HCT116 (cell line): ENCODE measurements around the gene HPS1. TPM values are rescaled to one million over a fixed set of nuclear protein-coding genes. Genes with fewer than 3 reads are reported as not detected.

ENCODE experiments used
- ATAC-seq: fragments of 200-7000 bp; cut with Tn5 transposase; 2 replicates; pipeline ENCODE4 v1.9.1; 2020; ENCODE audit warnings: mild to moderate bottlenecking, moderate library complexity
- BruUV-seq: library from RNA; stranded (reverse); fragments of 400-500 nt; replicated peaks from 2 replicates; lab custom pipeline; 2021; lab: Mats Ljungman, UMichigan
- CTCF ChIA-PET: fragments of 300-600 bp; sonication (Branson Sonifier 250); formaldehyde crosslinking; loops from one replicate; lab custom pipeline; 2021; ENCODE audit warnings: antibody characterized with exemption; lab: Charles Lee
- POLR2A ChIA-PET: fragments of 300-600, 350-600 bp; sonication (Branson Sonifier 250); formaldehyde crosslinking; loops from one replicate; lab custom pipeline; 2021; ENCODE audit warnings: antibody characterized with exemption; lab: Charles Lee
- RAD21 ChIA-PET, 2 experiments: fragments of 300-600 bp; sonication (Branson Sonifier 250); formaldehyde crosslinking; loops; one replicate each; lab custom pipeline; 2023; ENCODE audit warnings: low total read pairs in 2 of 2; ENCODE audit not compliant: uncharacterized antibody in 2 of 2, unreplicated experiment in 2 of 2, low non-redundant PET in 1 of 2; lab: Charles Lee
- DNase-seq: peaks from one replicate; pipeline ENCODE4 v3.0.0-alpha.2; 2010; ENCODE audit warnings: low read depth, low spot score
- H2AFZ ChIP-seq: fragments of 200-600 bp; shearing (Covaris generic), sonication (generic); 2 replicates; pipeline ENCODE4 v1.6.1; 2017; ENCODE audit warnings: low read depth, mixed run types, mixed read lengths, antibody characterized with exemption, low read length; ENCODE audit not compliant: poor library complexity, severe bottlenecking
- H3K27ac ChIP-seq: 2 replicates; pipeline ENCODE4 v1.5.1; 2012; ENCODE audit warnings: low read depth, low read length
- H3K27me3 ChIP-seq: fragments of 200-600 bp; sonication (generic); 2 replicates; pipeline ENCODE4 v1.6.1; 2016; ENCODE audit warnings: mixed run types, low read length, mixed read lengths; ENCODE audit not compliant: insufficient read depth
- H3K36me3 ChIP-seq, 2 experiments: fragments of 200-500 bp in 1 of 2; fragments of 200-600 bp in 1 of 2; sonication (Bioruptor generic) in 1 of 2; sonication (generic) in 1 of 2; 2 replicates each; pipeline versions ENCODE4 v1.5.1 to v1.6.1; 2014 to 2016; ENCODE audit warnings: low read length in 2 of 2, inconsistent platforms in 1 of 2, mixed read lengths in 1 of 2, mixed run types in 1 of 2; ENCODE audit not compliant: insufficient read depth in 2 of 2, control insufficient read depth in 1 of 2
- H3K4me1 ChIP-seq, 2 experiments: fragments of 200-600 bp in 1 of 2; sonication (generic) in 1 of 2; 2 replicates each; pipeline versions ENCODE4 v1.5.1 to v1.6.1; 2012 to 2017; ENCODE audit warnings: low read length in 2 of 2, inconsistent platforms in 1 of 2, mild to moderate bottlenecking in 1 of 2, mixed read lengths in 1 of 2, mixed run types in 1 of 2, moderate library complexity in 1 of 2; ENCODE audit not compliant: insufficient read depth in 2 of 2, control insufficient read depth in 1 of 2
- H3K4me2 ChIP-seq: fragments of 200-600 bp; sonication (generic); 2 replicates; pipeline ENCODE4 v1.6.1; 2017; ENCODE audit warnings: mixed run types, low read length, mixed read lengths
- H3K4me3 ChIP-seq, 2 experiments: fragments of 200-600 bp in 1 of 2; sonication (generic) in 1 of 2; replicated peaks in 1 of 2; 2 replicates each; pipeline ENCODE4 v1.5.1; 2011 to 2016; ENCODE audit warnings: low read length in 2 of 2, control low read depth in 1 of 2, low read depth in 1 of 2, mild to moderate bottlenecking in 1 of 2, mixed read lengths in 1 of 2, mixed run types in 1 of 2
- H3K79me2 ChIP-seq: fragments of 200-600 bp; sonication (generic); 2 replicates; pipeline ENCODE4 v1.6.1; 2017; ENCODE audit warnings: mild to moderate bottlenecking, mixed run types, low read length, moderate library complexity, mixed read lengths; ENCODE audit not compliant: insufficient read depth
- H3K9ac ChIP-seq: fragments of 200-600 bp; sonication (generic); 2 replicates; pipeline ENCODE4 v1.6.1; 2016; ENCODE audit warnings: low read length, mixed read lengths
- H3K9me2 ChIP-seq: fragments of 200-600 bp; sonication (generic), shearing (Covaris generic); 2 replicates; pipeline ENCODE4 v1.6.1; 2017; ENCODE audit warnings: mixed run types, mild to moderate bottlenecking, moderate library complexity; ENCODE audit not compliant: insufficient read depth
- H3K9me3 ChIP-seq, 2 experiments: fragments of 200-500 bp in 1 of 2; fragments of 200-600 bp in 1 of 2; sonication (Bioruptor generic) in 1 of 2; sonication (generic) in 1 of 2; 2 replicates each; pipeline ENCODE4 v1.6.1; 2014 to 2017; ENCODE audit warnings: low read length in 2 of 2, mixed read lengths in 2 of 2, inconsistent platforms in 1 of 2, low read depth in 1 of 2, mild to moderate bottlenecking in 1 of 2, mixed run types in 1 of 2, moderate library complexity in 1 of 2; ENCODE audit not compliant: control insufficient read depth in 1 of 2, insufficient read depth in 1 of 2
- H4K20me1 ChIP-seq: fragments of 200-600 bp; sonication (generic), shearing (Covaris generic); 2 replicates; pipeline ENCODE4 v1.6.1; 2017; ENCODE audit warnings: mixed run types, mild to moderate bottlenecking, moderate library complexity; ENCODE audit not compliant: insufficient read depth
- ELF1 ChIP-seq: IDR thresholded peaks from 2 replicates; pipeline ENCODE4 v1.6.1; 2012; ENCODE audit warnings: low read depth, borderline replicate concordance
- EZH2phosphoT487 ChIP-seq: fragments of 200-600 bp; IDR thresholded peaks from 2 replicates; pipeline ENCODE4 v1.6.1; 2018; ENCODE audit warnings: antibody characterized with exemption, borderline replicate concordance
- FOSL1 ChIP-seq: IDR thresholded peaks from 2 replicates; pipeline ENCODE4 v1.6.1; 2012; ENCODE audit warnings: low read depth
- JUND ChIP-seq: IDR thresholded peaks from 2 replicates; pipeline ENCODE4 v1.6.1; 2012
- MAX ChIP-seq: IDR thresholded peaks from 2 replicates; pipeline ENCODE4 v1.6.1; 2012
- POLR2AphosphoS5 ChIP-seq: IDR thresholded peaks from 2 replicates; pipeline ENCODE4 v1.6.1; 2011; ENCODE audit warnings: mild to moderate bottlenecking, low read depth, low read length, moderate library complexity
- RAD21 ChIP-seq: IDR thresholded peaks from 2 replicates; pipeline ENCODE4 v1.6.1; 2012; ENCODE audit warnings: low read depth, mild to moderate bottlenecking
- SP1 ChIP-seq: IDR thresholded peaks from 2 replicates; pipeline ENCODE4 v1.6.1; 2012; ENCODE audit warnings: low read depth
- TCF7L2 ChIP-seq: IDR thresholded peaks from 2 replicates; pipeline ENCODE4 v1.7.0; 2011; ENCODE audit warnings: borderline replicate concordance, inconsistent platforms; ENCODE audit not compliant: insufficient read depth, insufficient read length; ENCODE audit errors: extremely low read depth
- ZFX ChIP-seq: fragments of 450-650 bp; IDR thresholded peaks from 2 replicates; pipeline ENCODE4 v1.6.1; 2017
- ZNF274 ChIP-seq: fragments of 200-500 bp; sonication (Bioruptor generic); IDR thresholded peaks from 2 replicates; pipeline ENCODE4 v1.6.1; 2014; ENCODE audit warnings: mild to moderate bottlenecking, low read depth, low read length, inconsistent platforms
- intact Hi-C: fragments of 100-400 bp; cut with micrococcal nuclease; formaldehyde crosslinking; loops from 2 replicates; pipeline ENCODE4 v1.10.0; 2022
- total RNA-seq: library from RNA; stranded (reverse); gene quantifications from one replicate; pipeline ENCODE4 v1.2.1, GENCODE V29; 2021; ENCODE audit not compliant: unreplicated experiment
- TF ChIP-seq, protein P1 (sequence below), 3 experiments: fragments of 200-600 bp in 1 of 3; sonication (generic) in 1 of 3; IDR thresholded peaks in 2 of 3; conservative IDR thresholded peaks in 1 of 3; 2 replicates each; pipeline ENCODE4 v1.5.1; 2012 to 2017; ENCODE audit warnings: low read depth in 2 of 3, low read length in 2 of 3, antibody characterized with exemption in 1 of 3, borderline replicate concordance in 1 of 3, control low read depth in 1 of 3, mild to moderate bottlenecking in 1 of 3, mixed read lengths in 1 of 3, mixed run types in 1 of 3, moderate library complexity in 1 of 3; ENCODE audit not compliant: insufficient read depth in 1 of 3
- TF ChIP-seq, protein P2 (sequence below): IDR thresholded peaks from 2 replicates; pipeline ENCODE4 v1.6.1; 2011; ENCODE audit warnings: mild to moderate bottlenecking, low read length, moderate library complexity; ENCODE audit not compliant: insufficient replicate concordance; ENCODE audit errors: extremely low read depth

Gene HPS1
- total RNA-seq, 1 experiment from 2014 or later: 64.3 TPM

GRCh38 chr10:98418665-98419468, 27.9 kb downstream of the HPS1 start:
- Histone ChIP-seq H3K4me1 (peaks cover 13 to 22% of the 10 kb centered on the region in 2 experiments), H3K27me3 (no peaks in the 10 kb centered on the region), H4K20me1 (no peaks in the 10 kb centered on the region), H2AFZ (no peak overlapping the region), H3K36me3 (peaks cover 0 to 3% of the 10 kb centered on the region in 2 experiments; a peak in 1 of 4 replicates), H3K9me2 (no peaks in the 10 kb centered on the region), H3K9me3 (no peaks in the 10 kb centered on the region), H3K4me2 (no peak overlapping the region), H3K27ac (no peak overlapping the region)
- ATAC-seq: no peak
- RAD21 ChIA-PET: no interaction called here
- CTCF ChIA-PET: no interaction called here
- DNase-seq: no peak
- no TSS peak for BruUV-seq
- intact Hi-C loops: loop anchor here (10.0 kb wide), 1 partner anchor 154 kb away; the partner anchor contains the start of gene LOXL4
- POLR2A ChIA-PET: no interaction called here
- no peak for TF ChIP-seq JUND
- no peak for TF ChIP-seq EZH2phosphoT487
- no peak for TF ChIP-seq POLR2AphosphoS5
- no peak for TF ChIP-seq TCF7L2
- TF ChIP-seq, all 23 proteins: peak for 0
- Histone ChIP-seq H3K9ac (no peak overlapping the region), H3K4me3 (no peak overlapping the region), H3K79me2 (0 out of 2 replicates have a peak, but pooled peaks cover 5% of the 10 kb centered on the region)

DNA sequence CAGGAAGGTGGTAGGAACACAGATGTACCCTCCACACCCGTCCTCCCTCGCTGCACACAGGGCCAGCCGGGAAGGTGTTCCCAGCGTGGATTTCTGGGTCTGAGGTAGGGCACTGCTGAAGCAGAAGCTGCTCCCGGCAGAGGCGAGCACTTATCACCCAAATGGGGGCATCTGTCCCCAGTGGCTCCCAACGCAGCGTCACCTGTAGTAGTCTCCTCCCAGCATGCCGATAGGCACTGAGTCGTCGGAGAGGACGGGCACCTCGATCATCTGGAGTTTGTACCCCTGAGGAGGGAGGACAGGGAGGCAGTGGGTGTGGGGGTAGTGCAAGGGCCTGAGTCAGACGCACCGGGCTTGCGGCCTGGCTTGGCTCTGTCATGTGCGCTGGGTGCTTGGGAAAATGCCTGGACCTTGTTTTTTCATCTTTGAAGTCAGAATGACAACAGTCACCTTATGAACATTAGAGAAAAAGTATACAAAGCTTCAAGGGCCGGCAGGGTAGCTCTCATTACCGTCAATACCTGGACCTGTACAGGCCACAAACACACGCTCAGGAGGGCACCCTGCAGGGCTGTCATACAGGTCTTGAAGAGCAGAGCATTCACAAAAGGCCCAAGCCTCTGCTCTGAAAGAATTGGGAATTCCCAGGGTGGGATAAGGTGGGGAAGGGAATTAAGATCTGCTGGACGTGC, 28.6 kb downstream of the HPS1 start:
- Histone ChIP-seq H3K36me3 (peaks cover 0 to 3% of the 10 kb centered on the region in 2 experiments; a peak in 1 of 4 replicates), H3K27ac (no peak overlapping the region), H3K9me2 (no peaks in the 10 kb centered on the region), H3K27me3 (no peaks in the 10 kb centered on the region), H3K4me1 (peaks cover 13 to 22% of the 10 kb centered on the region in 2 experiments), H3K4me2 (no peak overlapping the region), H4K20me1 (no peaks in the 10 kb centered on the region), H3K79me2 (0 out of 2 replicates have a peak, but pooled peaks cover 7% of the 10 kb centered on the region), H2AFZ (no peak overlapping the region), H3K9ac (no peak overlapping the region), H3K9me3 (no peaks in the 10 kb centered on the region), H3K4me3 (no peak overlapping the region)
- ChIA-PET POLR2A (no interaction called here), CTCF (no interaction called here), RAD21 (no interaction called here)
- no TSS peak for BruUV-seq
- intact Hi-C loops: loop anchor here (10.0 kb wide), 1 partner anchor 153 kb away; the partner anchor contains the start of gene LOXL4
- ATAC-seq (no peak), DNase-seq (no peak)
- TF ChIP-seq ZNF274 (no peak), FOSL1 (no peak), RAD21 (no peak), JUND (no peak), SP1 (no peak), MAX (no peak), EZH2phosphoT487 (no peak), ZFX (no peak), ELF1 (no peak)
- TF ChIP-seq, protein P1, sequence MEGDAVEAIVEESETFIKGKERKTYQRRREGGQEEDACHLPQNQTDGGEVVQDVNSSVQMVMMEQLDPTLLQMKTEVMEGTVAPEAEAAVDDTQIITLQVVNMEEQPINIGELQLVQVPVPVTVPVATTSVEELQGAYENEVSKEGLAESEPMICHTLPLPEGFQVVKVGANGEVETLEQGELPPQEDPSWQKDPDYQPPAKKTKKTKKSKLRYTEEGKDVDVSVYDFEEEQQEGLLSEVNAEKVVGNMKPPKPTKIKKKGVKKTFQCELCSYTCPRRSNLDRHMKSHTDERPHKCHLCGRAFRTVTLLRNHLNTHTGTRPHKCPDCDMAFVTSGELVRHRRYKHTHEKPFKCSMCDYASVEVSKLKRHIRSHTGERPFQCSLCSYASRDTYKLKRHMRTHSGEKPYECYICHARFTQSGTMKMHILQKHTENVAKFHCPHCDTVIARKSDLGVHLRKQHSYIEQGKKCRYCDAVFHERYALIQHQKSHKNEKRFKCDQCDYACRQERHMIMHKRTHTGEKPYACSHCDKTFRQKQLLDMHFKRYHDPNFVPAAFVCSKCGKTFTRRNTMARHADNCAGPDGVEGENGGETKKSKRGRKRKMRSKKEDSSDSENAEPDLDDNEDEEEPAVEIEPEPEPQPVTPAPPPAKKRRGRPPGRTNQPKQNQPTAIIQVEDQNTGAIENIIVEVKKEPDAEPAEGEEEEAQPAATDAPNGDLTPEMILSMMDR (IDR thresholded peaks at IDR 0.05 in 2 of 3, conservative IDR thresholded peaks at IDR 0.05 in 1 of 3; ENCODE audit: borderline replicate concordance in 1 of 3, insufficient read depth in 1 of 3, low read depth in 2 of 3, low read length in 2 of 3): no peak
- TF ChIP-seq, protein P2, sequence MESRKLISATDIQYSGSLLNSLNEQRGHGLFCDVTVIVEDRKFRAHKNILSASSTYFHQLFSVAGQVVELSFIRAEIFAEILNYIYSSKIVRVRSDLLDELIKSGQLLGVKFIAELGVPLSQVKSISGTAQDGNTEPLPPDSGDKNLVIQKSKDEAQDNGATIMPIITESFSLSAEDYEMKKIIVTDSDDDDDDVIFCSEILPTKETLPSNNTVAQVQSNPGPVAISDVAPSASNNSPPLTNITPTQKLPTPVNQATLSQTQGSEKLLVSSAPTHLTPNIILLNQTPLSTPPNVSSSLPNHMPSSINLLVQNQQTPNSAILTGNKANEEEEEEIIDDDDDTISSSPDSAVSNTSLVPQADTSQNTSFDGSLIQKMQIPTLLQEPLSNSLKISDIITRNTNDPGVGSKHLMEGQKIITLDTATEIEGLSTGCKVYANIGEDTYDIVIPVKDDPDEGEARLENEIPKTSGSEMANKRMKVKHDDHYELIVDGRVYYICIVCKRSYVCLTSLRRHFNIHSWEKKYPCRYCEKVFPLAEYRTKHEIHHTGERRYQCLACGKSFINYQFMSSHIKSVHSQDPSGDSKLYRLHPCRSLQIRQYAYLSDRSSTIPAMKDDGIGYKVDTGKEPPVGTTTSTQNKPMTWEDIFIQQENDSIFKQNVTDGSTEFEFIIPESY: no peak
